HL-60 (cell line): ENCODE data around the gene NXPH1.

ENCODE experiments used
- DNase-seq, 2 experiments: peaks; one replicate each; pipeline ENCODE4 v3.0.0-alpha.2; 2010 to 2020; ENCODE audit warnings: low read depth in 1 of 2, low spot score in 1 of 2
- H3K27ac ChIP-seq: fragments of 250-450 bp; sonication (Bioruptor Pico); replicated peaks from 2 replicates; pipeline ENCODE4 v1.5.1; 2020; ENCODE audit warnings: mild to moderate bottlenecking, moderate library complexity
- H3K27me3 ChIP-seq: fragments of 250-450 bp; sonication (Bioruptor Pico); 2 replicates; pipeline ENCODE4 v1.5.1; 2021; ENCODE audit warnings: mild to moderate bottlenecking, moderate library complexity; ENCODE audit not compliant: insufficient read depth, poor library complexity, severe bottlenecking
- H3K4me3 ChIP-seq: replicated peaks from 2 replicates; pipeline ENCODE4 v1.5.1; 2011; ENCODE audit warnings: mild to moderate bottlenecking, control low read depth, low read length; ENCODE audit not compliant: insufficient read depth
- CTCF ChIP-seq: IDR thresholded peaks from one replicate; pipeline ENCODE4 v1.5.1; 2011; ENCODE audit warnings: low read length, control low read depth, inconsistent platforms; ENCODE audit not compliant: insufficient read depth
- GABPA ChIP-seq: IDR thresholded peaks from 2 replicates; pipeline ENCODE4 v1.6.1; 2012; ENCODE audit warnings: low read depth
- POLR2AphosphoS5 ChIP-seq: IDR thresholded peaks from 2 replicates; pipeline ENCODE4 v1.6.1; 2012; ENCODE audit warnings: low read depth
- REST ChIP-seq: IDR thresholded peaks from 2 replicates; pipeline ENCODE4 v1.6.1; 2012; ENCODE audit warnings: low read depth; ENCODE audit not compliant: insufficient replicate concordance
- SPI1 ChIP-seq: IDR thresholded peaks from 2 replicates; pipeline ENCODE4 v1.6.1; 2012; ENCODE audit warnings: low read depth, mild to moderate bottlenecking, borderline replicate concordance

The NXPH1 gene

GRCh38 chr7:8668627-8669500 lies 235.5 kb downstream of the NXPH1 start:
- DNase-seq = no peak
- Histone ChIP-seq H3K27me3 (no peaks in the 10 kb centered on the region), H3K27ac (no peak overlapping the region), H3K4me3 (no peak overlapping the region)
- TF ChIP-seq REST (no peak), GABPA (no peak), POLR2AphosphoS5 (no peak), SPI1 (no peak), CTCF (no peak)

GRCh38 chr7:8669501-8669851 lies 236.1 kb downstream of the NXPH1 start:
- TF ChIP-seq REST (no peak), POLR2AphosphoS5 (no peak), SPI1 (no peak), CTCF (no peak), GABPA (no peak)
- no peak overlapping the region for H3K27ac ChIP-seq
- no peaks in the 10 kb centered on the region for H3K27me3 ChIP-seq
- no peak for DNase-seq
- H3K4me3 ChIP-seq = no peak overlapping the region

GRCh38 chr7:8684426-8684825 lies 251.0 kb downstream of the NXPH1 start:
- DNase-seq = no peak
- TF ChIP-seq CTCF = no peak
- TF ChIP-seq REST = no peak
- no peak for TF ChIP-seq GABPA
- no peak for TF ChIP-seq SPI1
- no peak for TF ChIP-seq POLR2AphosphoS5
- Histone ChIP-seq H3K27ac (no peak overlapping the region), H3K27me3 (no peaks in the 10 kb centered on the region), H3K4me3 (no peak overlapping the region)
